ENCODE results near the gene KLHL29.

The KLHL29 gene

DNA sequence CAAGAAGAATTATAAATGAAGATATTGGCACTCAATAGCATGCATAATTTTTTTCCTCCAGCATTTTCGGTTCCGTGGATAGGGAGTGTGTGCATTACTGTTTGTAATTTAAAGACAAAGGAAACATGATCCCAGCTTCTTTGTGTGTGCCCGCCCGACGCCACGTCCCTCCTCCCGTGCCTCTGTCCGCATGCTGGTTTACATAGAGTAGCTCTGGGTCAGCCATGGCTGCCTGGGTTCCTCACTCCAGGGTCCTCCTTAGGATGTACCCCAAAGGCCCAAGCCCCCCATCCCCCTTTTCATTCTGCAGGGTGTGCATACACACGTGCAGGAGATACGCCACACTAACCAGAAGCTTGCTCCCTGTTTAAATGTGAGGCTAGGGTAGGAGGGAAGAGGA lies 214.7 kb downstream of the KLHL29 start:
- H3K36me3 ChIP-seq (ENCODE audit: control insufficient read depth in 2 of 2, insufficient read depth in 2 of 2, low read length in 2 of 2): no peaks in the 10 kb centered on the region
- H3K4me3 ChIP-seq (ENCODE audit: low read length in 2 of 2): no peak overlapping the region
- H3K9me3 ChIP-seq (ENCODE audit: control insufficient read depth in 2 of 2, low read length in 2 of 2): no peaks in the 10 kb centered on the region
- no peak overlapping the region for H3K9ac ChIP-seq (ENCODE audit: low read depth in 1 of 2, low read length in 2 of 2)
- H3K4me1 ChIP-seq (ENCODE audit: control insufficient read depth in 2 of 2, insufficient read depth in 2 of 2, low read length in 2 of 2): no peaks in the 10 kb centered on the region
- no peak overlapping the region for H3K27ac ChIP-seq (ENCODE audit: low read depth in 2 of 2, low read length in 2 of 2)
- H3K27me3 ChIP-seq (ENCODE audit: control insufficient read depth in 2 of 2, insufficient read depth in 2 of 2, low read length in 2 of 2): no peaks in the 10 kb centered on the region

DNA sequence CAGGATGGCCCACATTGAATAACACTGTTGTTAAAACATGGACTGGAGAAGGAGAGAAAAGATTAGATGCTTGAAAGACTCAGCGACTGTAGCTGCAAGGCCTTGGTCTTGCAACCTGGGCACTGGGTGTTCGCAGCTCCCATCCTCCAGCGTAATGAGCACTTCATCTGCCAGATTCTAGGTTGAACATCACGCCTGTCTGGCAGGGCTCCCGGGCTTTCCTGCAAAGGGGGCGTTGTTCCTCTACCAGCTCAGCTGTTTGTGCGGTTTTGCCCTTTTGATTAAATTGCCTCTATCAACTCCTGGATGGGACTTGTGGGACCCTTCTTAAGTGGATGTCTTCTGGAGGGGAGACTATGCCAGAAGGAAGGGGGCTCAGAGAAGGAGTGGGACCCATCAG lies 215.4 kb downstream of the KLHL29 start:
- no peaks in the 10 kb centered on the region for H3K9me3 ChIP-seq (ENCODE audit: control insufficient read depth in 2 of 2, low read length in 2 of 2)
- no peak overlapping the region for H3K4me3 ChIP-seq (ENCODE audit: low read length in 2 of 2)
- H3K27me3 ChIP-seq (ENCODE audit: control insufficient read depth in 2 of 2, insufficient read depth in 2 of 2, low read length in 2 of 2): no peaks in the 10 kb centered on the region
- H3K27ac ChIP-seq (ENCODE audit: low read depth in 2 of 2, low read length in 2 of 2): no peak overlapping the region
- no peaks in the 10 kb centered on the region for H3K4me1 ChIP-seq (ENCODE audit: control insufficient read depth in 2 of 2, insufficient read depth in 2 of 2, low read length in 2 of 2)
- no peaks in the 10 kb centered on the region for H3K36me3 ChIP-seq (ENCODE audit: control insufficient read depth in 2 of 2, insufficient read depth in 2 of 2, low read length in 2 of 2)
- no peak overlapping the region for H3K9ac ChIP-seq (ENCODE audit: low read depth in 1 of 2, low read length in 2 of 2)

DNA sequence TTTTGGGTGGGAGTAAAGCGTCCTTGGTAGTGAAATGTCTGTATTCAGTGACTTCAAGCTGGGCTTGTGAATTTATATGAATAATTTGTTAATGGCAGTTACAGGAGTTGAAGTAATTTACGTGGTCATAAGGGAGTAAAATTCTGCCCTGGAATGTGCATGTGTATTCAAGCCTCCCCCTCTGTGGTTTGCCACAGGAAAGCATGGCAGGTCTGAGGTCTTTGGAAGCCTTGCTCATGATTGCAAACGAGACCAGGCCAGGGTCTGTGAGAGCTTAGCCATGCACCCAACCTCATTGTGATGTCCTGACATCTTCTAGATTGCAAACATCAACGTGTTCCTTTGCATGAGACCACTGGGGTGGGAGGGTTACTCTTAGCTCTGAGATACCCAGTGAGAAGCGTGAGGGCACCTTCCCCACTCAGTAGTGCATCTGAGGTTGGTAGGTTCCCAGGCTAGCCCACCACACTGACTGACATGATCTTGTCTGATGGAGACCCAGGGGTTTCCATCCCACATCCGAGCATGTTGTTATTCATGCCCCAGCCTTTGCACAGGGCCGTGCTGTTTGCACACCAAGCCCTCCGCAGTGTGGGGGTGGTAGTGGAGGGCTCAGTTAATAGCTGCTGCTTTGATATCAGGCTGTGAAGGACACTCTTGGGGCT lies 216.5 kb downstream of the KLHL29 start:
- Histone ChIP-seq H3K27ac (ENCODE audit: low read depth in 2 of 2, low read length in 2 of 2) (peak overlapping the region in 1 of 2 donors; percentile 24), H3K36me3 (ENCODE audit: control insufficient read depth in 2 of 2, insufficient read depth in 2 of 2, low read length in 2 of 2) (no peaks in the 10 kb centered on the region), H3K27me3 (ENCODE audit: control insufficient read depth in 2 of 2, insufficient read depth in 2 of 2, low read length in 2 of 2) (no peaks in the 10 kb centered on the region), H3K4me3 (ENCODE audit: low read length in 2 of 2) (no peak overlapping the region), H3K9me3 (ENCODE audit: control insufficient read depth in 2 of 2, low read length in 2 of 2) (no peaks in the 10 kb centered on the region), H3K9ac (ENCODE audit: low read depth in 1 of 2, low read length in 2 of 2) (no peak overlapping the region), H3K4me1 (ENCODE audit: control insufficient read depth in 2 of 2, insufficient read depth in 2 of 2, low read length in 2 of 2) (no peaks in the 10 kb centered on the region)

DNA sequence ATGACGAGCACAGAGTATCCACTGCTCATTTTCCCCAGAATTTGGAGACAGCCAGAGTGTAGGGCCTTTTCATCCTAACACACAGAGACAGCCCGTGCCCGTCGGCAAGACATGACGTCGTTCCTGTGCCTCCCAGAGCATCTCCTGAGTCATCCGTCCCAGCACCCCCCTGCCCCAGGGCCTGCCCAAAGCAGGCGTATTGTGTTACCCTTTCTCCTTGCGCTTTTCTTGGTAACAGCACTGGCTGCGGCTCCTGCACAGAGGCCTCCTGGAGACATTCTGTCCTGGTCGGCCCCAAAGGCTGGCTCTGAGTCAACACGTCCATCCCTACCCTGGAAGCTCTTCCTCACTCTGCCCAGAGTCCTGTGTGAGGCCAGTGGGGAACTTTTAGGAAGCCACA lies 217.1 kb downstream of the KLHL29 start:
- H3K36me3 ChIP-seq (ENCODE audit: control insufficient read depth in 2 of 2, insufficient read depth in 2 of 2, low read length in 2 of 2): no peaks in the 10 kb centered on the region
- H3K27me3 ChIP-seq (ENCODE audit: control insufficient read depth in 2 of 2, insufficient read depth in 2 of 2, low read length in 2 of 2): no peaks in the 10 kb centered on the region
- H3K9me3 ChIP-seq (ENCODE audit: control insufficient read depth in 2 of 2, low read length in 2 of 2): no peaks in the 10 kb centered on the region
- H3K27ac ChIP-seq (ENCODE audit: low read depth in 2 of 2, low read length in 2 of 2): peak overlapping the region in 1 of 2 donors; percentile 24
- H3K4me3 ChIP-seq (ENCODE audit: low read length in 2 of 2): no peak overlapping the region
- no peak overlapping the region for H3K9ac ChIP-seq (ENCODE audit: low read depth in 1 of 2, low read length in 2 of 2)
- no peaks in the 10 kb centered on the region for H3K4me1 ChIP-seq (ENCODE audit: control insufficient read depth in 2 of 2, insufficient read depth in 2 of 2, low read length in 2 of 2)

DNA sequence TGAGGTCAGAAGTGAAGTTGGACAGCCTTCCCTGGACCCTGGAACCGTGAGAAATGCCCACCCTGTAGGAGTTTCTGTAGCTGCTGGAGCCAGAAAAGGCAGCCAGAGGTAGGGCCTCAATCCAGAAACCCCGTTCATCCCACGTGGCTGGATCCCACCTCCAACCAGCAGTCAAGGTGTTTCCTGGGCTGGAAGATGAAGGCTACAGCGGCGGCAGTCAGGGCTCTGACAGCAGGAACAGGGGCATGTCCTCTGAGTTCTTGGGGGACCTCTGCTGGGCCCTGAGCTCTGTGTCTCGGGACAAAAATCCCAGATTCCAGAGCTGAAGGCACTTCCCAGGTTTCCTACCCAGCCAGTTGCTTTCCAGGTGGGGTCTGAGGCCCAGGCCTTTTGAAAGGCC lies 218.2 kb downstream of the KLHL29 start:
- H3K4me1 ChIP-seq (ENCODE audit: control insufficient read depth in 2 of 2, insufficient read depth in 2 of 2, low read length in 2 of 2): no peaks in the 10 kb centered on the region
- no peak overlapping the region for H3K27ac ChIP-seq (ENCODE audit: low read depth in 2 of 2, low read length in 2 of 2)

DNA sequence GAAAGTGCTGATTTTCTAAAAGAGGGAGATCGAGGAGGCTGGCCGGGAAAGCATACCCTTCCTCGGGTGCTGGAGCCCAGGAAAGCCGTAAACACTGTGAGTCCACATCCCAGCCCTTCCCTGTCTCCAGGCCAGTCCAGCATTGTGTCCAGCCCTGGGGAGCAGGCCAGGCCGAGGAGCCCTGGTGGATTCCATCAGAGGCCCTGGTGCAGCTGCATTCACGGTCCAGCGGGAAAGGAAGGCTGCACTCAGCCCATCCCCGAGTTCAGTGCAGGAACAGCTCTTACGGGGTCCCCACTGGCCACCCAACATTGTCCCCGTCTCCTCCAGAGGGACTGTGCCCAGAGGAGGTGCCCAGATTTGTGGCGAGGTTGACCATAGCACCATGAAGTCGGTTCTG lies 218.6 kb downstream of the KLHL29 start:
- no peak overlapping the region for H3K4me3 ChIP-seq (ENCODE audit: low read length in 2 of 2)
- H3K4me1 ChIP-seq (ENCODE audit: control insufficient read depth in 2 of 2, insufficient read depth in 2 of 2, low read length in 2 of 2): no peaks in the 10 kb centered on the region
- no peaks in the 10 kb centered on the region for H3K27me3 ChIP-seq (ENCODE audit: control insufficient read depth in 2 of 2, insufficient read depth in 2 of 2, low read length in 2 of 2)
- H3K27ac ChIP-seq (ENCODE audit: low read depth in 2 of 2, low read length in 2 of 2): no peak overlapping the region
- no peaks in the 10 kb centered on the region for H3K36me3 ChIP-seq (ENCODE audit: control insufficient read depth in 2 of 2, insufficient read depth in 2 of 2, low read length in 2 of 2)
- no peaks in the 10 kb centered on the region for H3K9me3 ChIP-seq (ENCODE audit: control insufficient read depth in 2 of 2, low read length in 2 of 2)
- no peak overlapping the region for H3K9ac ChIP-seq (ENCODE audit: low read depth in 1 of 2, low read length in 2 of 2)

More for the DNA sequence above, 218.2 kb downstream of the KLHL29 start:
- Histone ChIP-seq H3K4me3 (ENCODE audit: low read length in 2 of 2) (no peak overlapping the region), H3K9ac (ENCODE audit: low read depth in 1 of 2, low read length in 2 of 2) (no peak overlapping the region), H3K27me3 (ENCODE audit: control insufficient read depth in 2 of 2, insufficient read depth in 2 of 2, low read length in 2 of 2) (no peaks in the 10 kb centered on the region), H3K36me3 (ENCODE audit: control insufficient read depth in 2 of 2, insufficient read depth in 2 of 2, low read length in 2 of 2) (no peaks in the 10 kb centered on the region), H3K9me3 (ENCODE audit: control insufficient read depth in 2 of 2, low read length in 2 of 2) (no peaks in the 10 kb centered on the region)

DNA sequence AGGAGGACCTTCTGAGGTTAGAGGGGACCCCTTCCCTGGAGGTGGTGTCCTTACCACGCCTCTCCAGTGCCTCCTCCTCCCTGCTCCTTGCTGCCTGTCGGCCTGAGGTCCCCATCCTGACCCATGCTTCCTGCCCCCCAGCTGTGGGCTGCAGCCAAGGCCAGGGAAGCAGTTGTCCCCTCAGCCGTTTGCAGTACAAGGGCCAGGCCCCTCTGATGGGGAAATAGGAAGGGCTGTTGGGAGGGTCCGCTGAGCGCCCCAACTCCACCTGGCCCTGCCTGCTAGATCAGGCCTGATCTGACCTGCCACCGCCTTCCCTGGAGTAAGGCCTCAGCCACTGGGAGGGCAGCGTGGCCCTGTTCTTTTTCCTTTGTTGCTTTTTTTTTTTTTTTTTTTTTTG lies 219.8 kb downstream of the KLHL29 start:
- Histone ChIP-seq H3K36me3 (ENCODE audit: control insufficient read depth in 2 of 2, insufficient read depth in 2 of 2, low read length in 2 of 2) (no peaks in the 10 kb centered on the region), H3K9ac (ENCODE audit: low read depth in 1 of 2, low read length in 2 of 2) (no peak overlapping the region), H3K4me3 (ENCODE audit: low read length in 2 of 2) (no peak overlapping the region), H3K4me1 (ENCODE audit: control insufficient read depth in 2 of 2, insufficient read depth in 2 of 2, low read length in 2 of 2) (no peaks in the 10 kb centered on the region), H3K27ac (ENCODE audit: low read depth in 2 of 2, low read length in 2 of 2) (no peak overlapping the region), H3K27me3 (ENCODE audit: control insufficient read depth in 2 of 2, insufficient read depth in 2 of 2, low read length in 2 of 2) (no peaks in the 10 kb centered on the region), H3K9me3 (ENCODE audit: control insufficient read depth in 2 of 2, low read length in 2 of 2) (no peaks in the 10 kb centered on the region)

DNA sequence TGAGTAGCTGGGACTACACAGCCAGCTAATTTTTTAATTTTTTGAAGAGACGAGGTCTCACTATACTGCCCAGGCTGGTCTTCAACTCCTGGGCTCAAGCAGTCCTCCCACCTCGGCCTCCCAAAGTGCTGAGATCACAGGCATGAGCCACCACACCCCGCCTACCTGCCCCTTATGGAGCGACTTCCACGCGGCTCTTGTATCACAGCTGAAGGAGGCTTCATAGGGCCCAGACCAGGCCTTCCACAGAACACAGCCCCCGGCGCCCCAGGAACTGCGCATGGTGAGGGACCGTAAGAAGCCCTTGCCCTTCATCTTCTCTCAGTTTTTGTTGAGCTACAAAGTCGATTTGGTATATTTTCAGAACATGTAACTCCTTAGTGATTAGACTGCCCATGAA lies 220.3 kb downstream of the KLHL29 start:
- H3K36me3 ChIP-seq (ENCODE audit: control insufficient read depth in 2 of 2, insufficient read depth in 2 of 2, low read length in 2 of 2): no peaks in the 10 kb centered on the region
- no peaks in the 10 kb centered on the region for H3K9me3 ChIP-seq (ENCODE audit: control insufficient read depth in 2 of 2, low read length in 2 of 2)
- no peak overlapping the region for H3K4me3 ChIP-seq (ENCODE audit: low read length in 2 of 2)
- H3K9ac ChIP-seq (ENCODE audit: low read depth in 1 of 2, low read length in 2 of 2): no peak overlapping the region
- no peaks in the 10 kb centered on the region for H3K27me3 ChIP-seq (ENCODE audit: control insufficient read depth in 2 of 2, insufficient read depth in 2 of 2, low read length in 2 of 2)
- no peak overlapping the region for H3K27ac ChIP-seq (ENCODE audit: low read depth in 2 of 2, low read length in 2 of 2)
- H3K4me1 ChIP-seq (ENCODE audit: control insufficient read depth in 2 of 2, insufficient read depth in 2 of 2, low read length in 2 of 2): no peaks in the 10 kb centered on the region

DNA sequence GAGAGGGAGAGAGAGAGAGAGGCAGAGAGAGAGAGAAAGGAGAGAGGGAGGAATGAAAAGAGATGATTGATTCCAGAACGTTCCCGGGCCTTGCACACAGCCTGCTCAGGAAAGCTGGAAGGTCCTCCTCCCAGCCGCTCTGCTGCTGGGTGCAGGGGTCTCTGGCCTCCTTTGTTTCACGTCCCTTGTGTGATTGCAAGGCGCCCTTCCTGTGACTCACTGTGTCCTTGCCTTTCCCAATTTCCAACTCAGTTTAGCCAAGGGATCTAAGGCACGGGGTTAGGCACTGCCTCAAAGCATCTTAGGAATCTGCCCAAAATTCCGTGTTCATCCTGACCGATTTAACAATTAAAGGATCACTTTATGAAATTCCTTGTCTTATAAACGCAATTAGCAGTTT lies 221.2 kb downstream of the KLHL29 start:
- Histone ChIP-seq H3K9ac (ENCODE audit: low read depth in 1 of 2, low read length in 2 of 2) (no peak overlapping the region), H3K36me3 (ENCODE audit: control insufficient read depth in 2 of 2, insufficient read depth in 2 of 2, low read length in 2 of 2) (no peaks in the 10 kb centered on the region), H3K27ac (ENCODE audit: low read depth in 2 of 2, low read length in 2 of 2) (no peak overlapping the region), H3K4me1 (ENCODE audit: control insufficient read depth in 2 of 2, insufficient read depth in 2 of 2, low read length in 2 of 2) (no peaks in the 10 kb centered on the region), H3K4me3 (ENCODE audit: low read length in 2 of 2) (no peak overlapping the region), H3K9me3 (ENCODE audit: control insufficient read depth in 2 of 2, low read length in 2 of 2) (no peaks in the 10 kb centered on the region), H3K27me3 (ENCODE audit: control insufficient read depth in 2 of 2, insufficient read depth in 2 of 2, low read length in 2 of 2) (no peaks in the 10 kb centered on the region)

DNA sequence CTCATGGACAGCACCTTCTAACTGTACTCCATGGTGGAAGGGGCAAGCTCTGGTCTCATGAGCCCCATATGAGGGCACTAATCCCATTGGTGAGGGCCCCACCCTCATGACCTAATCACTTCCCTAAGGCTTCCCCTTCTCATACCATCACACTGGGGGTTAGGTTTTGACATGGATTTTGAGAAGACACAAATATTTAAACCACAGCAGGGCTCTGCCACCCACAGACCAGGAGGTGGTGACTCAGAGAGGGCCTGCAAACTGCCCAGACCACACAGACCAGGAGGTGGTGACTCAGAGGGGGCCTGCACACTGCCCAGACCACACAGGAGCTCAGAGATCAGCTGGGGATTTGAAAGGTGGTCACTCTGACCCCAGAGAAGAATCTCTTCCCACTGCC lies 222.0 kb downstream of the KLHL29 start:
- Histone ChIP-seq H3K4me3 (ENCODE audit: low read length in 2 of 2) (no peak overlapping the region), H3K9ac (ENCODE audit: low read depth in 1 of 2, low read length in 2 of 2) (no peak overlapping the region), H3K36me3 (ENCODE audit: control insufficient read depth in 2 of 2, insufficient read depth in 2 of 2, low read length in 2 of 2) (no peaks in the 10 kb centered on the region), H3K27me3 (ENCODE audit: control insufficient read depth in 2 of 2, insufficient read depth in 2 of 2, low read length in 2 of 2) (no peaks in the 10 kb centered on the region), H3K27ac (ENCODE audit: low read depth in 2 of 2, low read length in 2 of 2) (no peak overlapping the region), H3K9me3 (ENCODE audit: control insufficient read depth in 2 of 2, low read length in 2 of 2) (no peaks in the 10 kb centered on the region), H3K4me1 (ENCODE audit: control insufficient read depth in 2 of 2, insufficient read depth in 2 of 2, low read length in 2 of 2) (no peaks in the 10 kb centered on the region)

DNA sequence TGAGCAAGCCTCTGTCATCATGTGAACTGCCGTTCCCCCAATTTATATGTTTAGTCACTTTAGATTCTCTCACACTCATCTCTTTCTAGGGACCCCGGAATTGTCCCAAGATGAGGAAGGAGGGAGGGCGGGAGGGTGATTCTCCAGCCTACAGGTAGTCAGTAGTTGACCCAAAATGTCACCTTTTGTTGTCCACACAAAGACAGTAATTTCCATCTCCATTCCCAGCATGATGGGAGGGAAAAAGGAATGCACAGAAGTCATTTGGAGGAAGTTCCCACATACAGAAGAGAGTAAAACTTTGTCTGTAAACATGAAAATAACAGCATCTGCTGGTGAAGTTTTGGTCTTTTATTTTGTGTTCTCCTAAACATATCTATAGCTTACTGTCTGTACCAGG lies 222.9 kb downstream of the KLHL29 start:
- no peaks in the 10 kb centered on the region for H3K27me3 ChIP-seq (ENCODE audit: control insufficient read depth in 2 of 2, insufficient read depth in 2 of 2, low read length in 2 of 2)
- no peak overlapping the region for H3K9ac ChIP-seq (ENCODE audit: low read depth in 1 of 2, low read length in 2 of 2)
- no peak overlapping the region for H3K4me3 ChIP-seq (ENCODE audit: low read length in 2 of 2)
- no peak overlapping the region for H3K27ac ChIP-seq (ENCODE audit: low read depth in 2 of 2, low read length in 2 of 2)
- no peaks in the 10 kb centered on the region for H3K4me1 ChIP-seq (ENCODE audit: control insufficient read depth in 2 of 2, insufficient read depth in 2 of 2, low read length in 2 of 2)
- no peaks in the 10 kb centered on the region for H3K9me3 ChIP-seq (ENCODE audit: control insufficient read depth in 2 of 2, low read length in 2 of 2)
- no peaks in the 10 kb centered on the region for H3K36me3 ChIP-seq (ENCODE audit: control insufficient read depth in 2 of 2, insufficient read depth in 2 of 2, low read length in 2 of 2)
